ENCODE measurements around the gene PNMA6A.

DNA sequence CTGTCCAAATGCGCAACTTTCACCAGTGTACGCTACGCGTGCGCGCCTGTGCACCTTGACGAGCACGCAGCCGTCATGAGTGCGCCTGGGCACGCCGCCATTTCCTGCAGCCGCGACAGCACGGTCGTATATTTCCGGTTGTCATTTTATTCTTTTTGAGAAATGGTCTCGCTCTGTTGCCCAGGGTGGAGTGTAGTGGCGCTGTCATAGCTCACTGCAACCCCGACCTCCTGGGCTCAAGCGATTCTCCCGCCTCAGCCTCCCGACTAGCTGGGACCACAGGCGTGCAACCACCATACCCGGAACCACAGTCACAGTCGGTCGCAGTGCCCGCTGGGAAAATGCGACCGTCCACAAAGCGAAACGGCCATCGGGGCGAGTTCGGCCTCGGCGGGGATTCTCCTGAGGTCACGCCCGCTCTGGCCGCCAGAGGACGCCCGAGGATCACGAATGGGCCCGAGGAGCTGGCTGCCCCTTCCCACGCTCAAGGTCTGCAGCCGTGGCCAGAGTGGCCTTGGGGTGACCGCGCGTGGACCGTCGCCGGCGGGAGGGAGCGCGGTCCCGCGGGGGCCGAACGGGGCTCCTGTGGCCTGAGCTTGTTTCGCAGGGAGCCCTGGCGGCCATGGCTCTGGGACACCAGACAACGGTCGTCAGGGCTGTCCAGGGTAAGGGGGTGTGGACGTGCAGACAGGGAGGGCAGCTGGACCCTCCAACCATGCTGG, 39.7 kb upstream of the PNMA6A start:
- TF ChIP-seq, protein P1, sequence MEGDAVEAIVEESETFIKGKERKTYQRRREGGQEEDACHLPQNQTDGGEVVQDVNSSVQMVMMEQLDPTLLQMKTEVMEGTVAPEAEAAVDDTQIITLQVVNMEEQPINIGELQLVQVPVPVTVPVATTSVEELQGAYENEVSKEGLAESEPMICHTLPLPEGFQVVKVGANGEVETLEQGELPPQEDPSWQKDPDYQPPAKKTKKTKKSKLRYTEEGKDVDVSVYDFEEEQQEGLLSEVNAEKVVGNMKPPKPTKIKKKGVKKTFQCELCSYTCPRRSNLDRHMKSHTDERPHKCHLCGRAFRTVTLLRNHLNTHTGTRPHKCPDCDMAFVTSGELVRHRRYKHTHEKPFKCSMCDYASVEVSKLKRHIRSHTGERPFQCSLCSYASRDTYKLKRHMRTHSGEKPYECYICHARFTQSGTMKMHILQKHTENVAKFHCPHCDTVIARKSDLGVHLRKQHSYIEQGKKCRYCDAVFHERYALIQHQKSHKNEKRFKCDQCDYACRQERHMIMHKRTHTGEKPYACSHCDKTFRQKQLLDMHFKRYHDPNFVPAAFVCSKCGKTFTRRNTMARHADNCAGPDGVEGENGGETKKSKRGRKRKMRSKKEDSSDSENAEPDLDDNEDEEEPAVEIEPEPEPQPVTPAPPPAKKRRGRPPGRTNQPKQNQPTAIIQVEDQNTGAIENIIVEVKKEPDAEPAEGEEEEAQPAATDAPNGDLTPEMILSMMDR (conservative IDR thresholded peaks at IDR 0.05; ENCODE audit: low read length): peak; percentile 75
- TF ChIP-seq EZH2phosphoT487 (IDR thresholded peaks at IDR 0.05; ENCODE audit: borderline replicate concordance, low read depth, low read length): no peak
